Heart right ventricle (tissue), 16 donors: ENCODE results near the gene CORIN. TPM values are rescaled to one million over a fixed set of nuclear protein-coding genes. Genes with fewer than 3 reads are reported as not detected.

Experiments
- ATAC-seq, 8 donors: fragments of 200-7000 bp; cut with Tn5 transposase; one replicate each; pipeline ENCODE4 v1.9.1; 2020; ENCODE audit warnings: mild to moderate bottlenecking in 8 of 8, moderate library complexity in 8 of 8, moderate number of reproducible peaks in 1 of 8
- DNase-seq, 2 donors: peaks; one replicate each; pipeline ENCODE4 v3.0.0-alpha.2; 2020
- H3K27ac ChIP-seq, 10 donors: fragments of 200-600 bp; sonication (generic) in 2 of 10; one replicate each; pipeline versions ENCODE4 v1.5.0 to v1.8.0; 2020 to 2022; ENCODE audit warnings: mild to moderate bottlenecking in 3 of 10
- H3K27me3 ChIP-seq, 7 donors: fragments of 200-600 bp; one replicate each; pipeline ENCODE4 v1.8.0; 2021 to 2022; ENCODE audit warnings: mild to moderate bottlenecking in 2 of 7
- H3K36me3 ChIP-seq, 9 donors: fragments of 200-600 bp; sonication (generic) in 1 of 9; one replicate each; pipeline versions ENCODE4 v1.5.0 to v1.8.0; 2020 to 2022; ENCODE audit warnings: mild to moderate bottlenecking in 2 of 9
- H3K4me1 ChIP-seq, 9 donors: fragments of 200-600 bp; sonication (generic) in 1 of 9; one replicate each; pipeline versions ENCODE4 v1.5.0 to v1.8.0; 2020 to 2022; ENCODE audit warnings: mild to moderate bottlenecking in 4 of 9
- H3K4me3 ChIP-seq, 10 donors: fragments of 200-600 bp; sonication (generic) in 2 of 10; one replicate each; pipeline versions ENCODE4 v1.5.0 to v1.8.0; 2020 to 2022; ENCODE audit warnings: mild to moderate bottlenecking in 7 of 10, moderate library complexity in 2 of 10
- H3K9me3 ChIP-seq, 11 donors: fragments of 200-600 bp in 10 of 11; sonication (generic) in 2 of 11; one replicate each; pipeline versions ENCODE4 v1.5.0 to v1.8.0; 2013 to 2022; ENCODE audit warnings: mild to moderate bottlenecking in 2 of 11, control low read depth in 1 of 11, moderate library complexity in 1 of 11
- WGBS, 2 donors: extraction: QIAGEN DNeasy Blood & Tissue Kit; methylation state at CpG; one replicate each; pipeline ENCODE4 v1.1.7; 2013; ENCODE audit warnings: inconsistent platforms in 1 of 2; 5-methylcytosine and 5-hydroxymethylcytosine counted together
- intact Hi-C, 10 donors: fragments of 100-400 bp; cut with DNase I; formaldehyde crosslinking; loops; one replicate each; pipeline versions ENCODE4 v1.11.1 to v1.14.2; 2022
- polyA plus RNA-seq, 2 donors: library from polyadenylated mRNA; stranded (reverse); fragments of 200-250 nt; gene quantifications; one replicate each; pipeline ENCODE4 v1.2.3, GENCODE V29; 2013
- total RNA-seq, 10 donors: library from RNA; stranded (reverse); fragmentation: NEBNext Ultra II Directional in 3 of 10; extraction: Animal tissue kit (Norgen Biotek cat#: 25700) in 3 of 10; gene quantifications; one replicate each; pipeline versions ENCODE4 v1.2.1 to v1.2.4, GENCODE V29; 2021 to 2023
- TF ChIP-seq, protein P1 (sequence below), 9 donors: fragments of 200-600 bp; sonication (generic) in 2 of 9; IDR thresholded peaks; one replicate each; pipeline versions ENCODE4 v1.5.0 to v1.8.0; 2021 to 2022; ENCODE audit warnings: antibody characterized with exemption in 9 of 9, mild to moderate bottlenecking in 5 of 9, moderate library complexity in 1 of 9
- donor health status: Arrhythmogenic right ventricular cardiomyopathy.
- donor health status: ischemic (EF 13 %, LVEDD 7.1; RV severe dilation, severe dysfunction).
- donor health status: healthy with polysubstance abuse.
- donor health status: DM: no; HTN: yes; CAD: no.
- donor health status: DM: no; HTN: no; CAD: no.
- donor health status: ischemic (EF 25% LVEDD 6.9; RV normal size, moderate dysfunction).
- donor health status: ischemic (EF 25% LVEDD 5.7; RV mildly dilated, moderate dysfunction).
- donor health status: healthy.
- donor health status: DM: yes; HTN: yes; CAD: no.
- donor health status: Ischemic cardiomyopathy.
- donor health status: ischemic (EF 35%, LVEDD 5.7; RV mildly dilated, moderate dysfunction).
- donor health status: nonischemic (EF 11% LVEDD 7.7; RV severe dilation, severe dysfunction).
- donor health status: DM: yes; HTN: yes; CAD: no.
- donor health status: PGD.
- donor health status: ischemic (EF 29% LVEDD 5.4; RV normal size, mild dysfunction).
- donor health status: nonischemic (EF 23%, LVEDD 6.1; RV moderate dilation, normal function).

CORIN gene
- total and polyA plus RNA-seq, 12 donors = 8.4 to 159 (median 70.2) TPM

DNA sequence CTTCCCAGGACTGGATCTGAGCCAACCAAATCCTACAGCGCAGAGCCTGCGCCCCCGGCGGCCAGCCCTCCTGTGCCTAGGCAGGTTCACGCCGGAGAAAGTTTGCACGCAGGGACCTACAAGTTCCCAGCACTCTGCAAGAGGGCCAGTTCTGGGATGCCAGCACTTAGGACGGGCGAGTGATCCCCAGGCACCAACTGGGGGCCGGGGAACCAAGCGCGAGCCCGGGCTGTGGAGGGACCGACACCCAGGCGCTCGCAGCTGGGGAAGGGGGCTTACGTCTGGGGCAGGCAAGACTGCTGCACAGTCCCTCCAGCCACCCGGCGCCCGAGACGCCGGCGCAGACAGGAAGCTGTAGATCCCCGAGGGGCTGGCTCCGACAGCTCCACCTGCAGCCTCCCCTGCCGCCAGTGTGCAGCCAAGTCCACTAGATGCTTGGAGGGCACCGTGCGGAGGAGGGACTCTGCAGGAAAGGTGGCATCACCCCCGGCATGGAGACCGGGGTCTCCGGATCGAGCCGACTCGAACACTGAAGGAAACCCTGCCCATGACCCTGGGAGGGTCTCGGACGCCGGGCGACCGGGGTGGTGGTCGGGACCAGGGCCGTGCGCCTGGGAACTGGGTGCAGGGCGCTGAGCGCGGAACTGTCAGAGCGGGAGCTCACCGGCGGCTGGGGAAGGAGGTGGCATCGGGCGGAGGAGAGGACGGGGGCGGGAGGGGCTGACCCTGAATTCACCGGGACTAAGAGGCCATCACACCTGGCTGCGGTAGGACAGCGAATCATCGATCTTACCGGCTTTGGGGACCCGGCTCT, 566 bp downstream of the CORIN start:
- peaks cover 0 to 8% (median 0%) of the 10 kb centered on the region in 9 donors for H3K36me3 ChIP-seq
- TF ChIP-seq, protein P1, sequence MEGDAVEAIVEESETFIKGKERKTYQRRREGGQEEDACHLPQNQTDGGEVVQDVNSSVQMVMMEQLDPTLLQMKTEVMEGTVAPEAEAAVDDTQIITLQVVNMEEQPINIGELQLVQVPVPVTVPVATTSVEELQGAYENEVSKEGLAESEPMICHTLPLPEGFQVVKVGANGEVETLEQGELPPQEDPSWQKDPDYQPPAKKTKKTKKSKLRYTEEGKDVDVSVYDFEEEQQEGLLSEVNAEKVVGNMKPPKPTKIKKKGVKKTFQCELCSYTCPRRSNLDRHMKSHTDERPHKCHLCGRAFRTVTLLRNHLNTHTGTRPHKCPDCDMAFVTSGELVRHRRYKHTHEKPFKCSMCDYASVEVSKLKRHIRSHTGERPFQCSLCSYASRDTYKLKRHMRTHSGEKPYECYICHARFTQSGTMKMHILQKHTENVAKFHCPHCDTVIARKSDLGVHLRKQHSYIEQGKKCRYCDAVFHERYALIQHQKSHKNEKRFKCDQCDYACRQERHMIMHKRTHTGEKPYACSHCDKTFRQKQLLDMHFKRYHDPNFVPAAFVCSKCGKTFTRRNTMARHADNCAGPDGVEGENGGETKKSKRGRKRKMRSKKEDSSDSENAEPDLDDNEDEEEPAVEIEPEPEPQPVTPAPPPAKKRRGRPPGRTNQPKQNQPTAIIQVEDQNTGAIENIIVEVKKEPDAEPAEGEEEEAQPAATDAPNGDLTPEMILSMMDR (IDR thresholded peaks at IDR 0.05) = peak in 1 of 9 donors; percentile 13
- intact Hi-C loops = loop anchor here in 9 of 10 donors (2.0 to 10.0 kb wide), 5 partner anchors 130 to 150 kb away; no protein-coding TSS in a partner anchor
- ATAC-seq = peak; percentile 51 to 86 (median 72)
- DNase-seq = peak; percentile 24 to 53
- H3K27ac ChIP-seq = peak overlapping the region; percentile 6 to 86 (median 65)
- H3K4me1 ChIP-seq = peaks cover 2 to 44% (median 31%) of the 10 kb centered on the region in 9 donors
- H3K27me3 ChIP-seq = peaks cover 0 to 28% (median 4%) of the 10 kb centered on the region in 7 donors
- peak overlapping the region; percentile 32 to 77 (median 62) for H3K4me3 ChIP-seq
- 0 to 1% methylated on average over 57 to 58 of the region's 58 CpGs for WGBS, 2 donors
- H3K9me3 ChIP-seq = peaks cover 0 to 9% (median 4%) of the 10 kb centered on the region in 11 donors

DNA sequence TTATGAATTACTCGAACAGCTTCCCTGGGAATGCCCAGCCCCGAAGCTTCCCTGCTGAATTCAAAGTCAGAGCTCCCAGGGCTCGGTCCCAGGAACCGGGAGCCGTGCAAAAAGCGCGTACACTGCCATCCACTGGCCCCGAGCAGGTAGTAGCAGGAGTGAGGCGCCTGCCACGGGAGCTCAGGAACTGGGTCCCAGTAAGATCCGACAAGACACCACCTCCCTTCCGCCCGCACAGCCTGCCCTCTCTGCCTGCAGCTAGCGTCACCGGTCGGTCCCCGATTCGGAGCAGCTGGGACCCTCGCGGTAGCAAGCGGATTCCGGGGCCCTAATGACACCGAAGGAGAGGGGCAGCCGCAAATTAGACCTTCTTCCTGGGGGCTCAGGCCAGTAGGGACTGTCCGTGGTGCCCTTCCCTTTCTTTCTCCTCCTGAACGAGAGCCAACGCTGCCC, 1.2 kb downstream of the CORIN start:
- Histone ChIP-seq H3K9me3 (peaks cover 0 to 9% (median 4%) of the 10 kb centered on the region in 11 donors), H3K4me1 (peaks cover 2 to 44% (median 31%) of the 10 kb centered on the region in 9 donors), H3K4me3 (peak overlapping the region; percentile 32 to 77 (median 62)), H3K36me3 (peaks cover 0 to 2% (median 0%) of the 10 kb centered on the region in 9 donors), H3K27ac (peak overlapping the region; percentile 6 to 86 (median 65)), H3K27me3 (peaks cover 0 to 28% (median 4%) of the 10 kb centered on the region in 7 donors)
- intact Hi-C loops = loop anchor here (1.0 to 10.0 kb wide), 7 partner anchors 130 to 149 kb away; no protein-coding TSS in a partner anchor
- TF ChIP-seq, protein P1 (IDR thresholded peaks at IDR 0.05) = peak; percentile 35 to 84 (median 67)
- ATAC-seq = peak; percentile 91 to 96 (median 94)
- DNase-seq = peak; percentile 71 to 82
- WGBS, 2 donors = 0% methylated on average over 27 of the region's 27 CpGs

DNA sequence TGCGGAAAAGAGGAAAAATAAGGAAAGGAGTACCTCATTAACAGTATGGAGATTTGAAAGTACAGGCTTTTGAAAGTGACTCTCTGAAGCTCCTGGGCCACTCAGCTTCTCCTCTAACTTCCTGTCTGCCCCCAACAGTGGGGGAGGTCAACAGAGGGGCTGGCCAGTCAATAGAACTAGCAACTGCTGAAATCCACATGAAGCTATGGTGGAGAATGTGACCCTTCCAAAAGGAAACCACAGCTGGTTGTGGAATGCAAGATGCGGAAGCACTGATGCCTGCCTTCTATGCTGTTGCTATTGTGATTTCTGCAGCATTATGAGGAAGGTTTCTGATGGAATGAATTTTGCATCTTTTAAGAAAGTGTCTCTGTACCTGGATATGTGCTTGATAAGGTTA, 2.4 kb downstream of the CORIN start:
- TF ChIP-seq, protein P1 (IDR thresholded peaks at IDR 0.05) = no peak
- Histone ChIP-seq H3K4me1 (peaks cover 2 to 44% (median 31%) of the 10 kb centered on the region in 9 donors), H3K36me3 (no peaks in the 10 kb centered on the region), H3K4me3 (peak overlapping the region in 6 of 10 donors; percentile 10 to 77 (median 62)), H3K27me3 (peaks cover 0 to 28% (median 4%) of the 10 kb centered on the region in 7 donors), H3K27ac (peak overlapping the region in 5 of 10 donors; percentile 31 to 81 (median 65)), H3K9me3 (peaks cover 0 to 9% (median 4%) of the 10 kb centered on the region in 11 donors)
- 61 to 66% methylated on average over 2 of the region's 2 CpGs for WGBS, 2 donors
- intact Hi-C loops = loop anchor here in 8 of 10 donors (5.0 to 10.0 kb wide), 3 partner anchors 131 to 148 kb away; no protein-coding TSS in a partner anchor
- ATAC-seq (no peak), DNase-seq (no peak)

DNA sequence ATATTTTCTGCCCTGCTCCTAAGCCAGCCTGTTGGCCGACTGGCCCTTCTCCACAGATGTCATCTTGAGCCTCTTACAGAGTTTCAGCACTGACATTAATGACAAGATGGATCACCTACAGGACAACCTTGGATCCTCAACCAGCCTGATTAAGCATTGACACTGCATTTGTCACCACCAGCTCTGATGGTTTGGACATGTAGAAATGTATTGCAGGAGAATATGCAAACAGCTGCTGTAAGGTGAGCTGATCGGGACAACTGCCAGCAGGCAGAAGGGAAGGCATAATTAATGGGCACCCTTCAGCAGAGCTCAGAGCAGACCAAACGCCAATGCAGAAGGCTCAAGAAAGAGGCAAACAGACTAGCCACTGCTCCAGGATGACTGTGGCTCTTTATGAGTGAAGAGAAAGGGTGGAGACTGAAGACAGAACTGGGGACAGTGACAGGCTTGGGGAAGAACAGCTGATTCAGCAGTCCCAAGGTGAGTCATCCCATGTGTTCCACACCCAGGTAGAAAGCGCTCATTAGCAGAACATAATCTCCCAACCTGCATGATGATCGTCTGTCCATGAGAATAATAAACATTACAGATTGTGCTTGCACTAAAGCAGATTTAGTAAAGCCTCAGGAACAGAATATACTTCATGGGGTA, 6.7 kb downstream of the CORIN start:
- Histone ChIP-seq H3K4me3 (peak overlapping the region in 4 of 10 donors; percentile 10 to 29 (median 22)), H3K4me1 (peaks cover 2 to 27% (median 11%) of the 10 kb centered on the region in 9 donors), H3K36me3 (no peaks in the 10 kb centered on the region), H3K27me3 (peaks cover 0 to 7% (median 0%) of the 10 kb centered on the region in 7 donors), H3K9me3 (peaks cover 0 to 9% (median 4%) of the 10 kb centered on the region in 11 donors), H3K27ac (peak overlapping the region in 7 of 10 donors; percentile 13 to 80 (median 51))
- WGBS, 2 donors = 39 to 54% methylated on average over 5 of the region's 5 CpGs
- DNase-seq (no peak), ATAC-seq (peak in 3 of 8 donors; percentile 9 to 48 (median 10))
- intact Hi-C loops = loop anchor here in 1 of 10 donors (10.0 kb wide), 1 partner anchor 126 kb away; no protein-coding TSS in a partner anchor
- TF ChIP-seq, protein P1 (IDR thresholded peaks at IDR 0.05) = no peak
